Trophoblast cell (in vitro differentiated cells and primary cell): Measurements from ENCODE around the gene KDM4C.
A peak's percentile ranks its signal among the peaks of the same experiment; 100 is the strongest.

Experiments
- DNase-seq, 2 donors: peaks; one replicate each; pipeline ENCODE4 v3.0.0-alpha.2; 2016
- H2AFZ ChIP-seq: 2 replicates; pipeline ENCODE4 v1.6.1; 2013; ENCODE audit warnings: low read length, moderate library complexity, mild to moderate bottlenecking; ENCODE audit not compliant: insufficient read depth, poor library complexity
- H2AK5ac ChIP-seq: 2 replicates; pipeline ENCODE4 v1.6.1; 2013; ENCODE audit warnings: mild to moderate bottlenecking, low read length
- H2BK120ac ChIP-seq: 2 replicates; pipeline ENCODE4 v1.6.1; 2013; ENCODE audit warnings: low read length, mild to moderate bottlenecking, moderate library complexity; ENCODE audit not compliant: insufficient read depth, poor library complexity
- H2BK12ac ChIP-seq: 2 replicates; pipeline ENCODE4 v1.6.1; 2013; ENCODE audit warnings: mild to moderate bottlenecking, low read length, moderate library complexity
- H2BK5ac ChIP-seq: 2 replicates; pipeline ENCODE4 v1.6.1; 2013; ENCODE audit warnings: low read length, low read depth, moderate library complexity, mild to moderate bottlenecking; ENCODE audit not compliant: poor library complexity
- H3K14ac ChIP-seq: 2 replicates; pipeline ENCODE4 v1.6.1; 2013; ENCODE audit warnings: mild to moderate bottlenecking, low read length
- H3K18ac ChIP-seq: 2 replicates; pipeline ENCODE4 v1.6.1; 2013; ENCODE audit warnings: mild to moderate bottlenecking, low read length
- H3K23ac ChIP-seq: 2 replicates; pipeline ENCODE4 v1.6.1; 2013; ENCODE audit warnings: low read length
- H3K27ac ChIP-seq: 2 replicates; pipeline ENCODE4 v1.5.1; 2013; ENCODE audit warnings: low read depth, mild to moderate bottlenecking, inconsistent platforms, low read length, moderate library complexity
- H3K27me3 ChIP-seq: 2 replicates; pipeline ENCODE4 v1.6.1; 2013; ENCODE audit warnings: inconsistent platforms, mild to moderate bottlenecking, low read length, moderate library complexity; ENCODE audit not compliant: insufficient read depth
- H3K36me3 ChIP-seq, 2 experiments: 1 replicate in 1 of 2; 2 replicates in 1 of 2; pipeline ENCODE4 v1.6.1; 2013; ENCODE audit warnings: low read length in 2 of 2, mild to moderate bottlenecking in 2 of 2, moderate library complexity in 1 of 2; ENCODE audit not compliant: insufficient read depth in 2 of 2, control insufficient read depth in 1 of 2
- H3K4ac ChIP-seq: 2 replicates; pipeline ENCODE4 v1.6.1; 2013; ENCODE audit warnings: low read depth, mild to moderate bottlenecking, low read length, moderate library complexity
- H3K4me1 ChIP-seq, 2 experiments: 1 replicate in 1 of 2; 2 replicates in 1 of 2; pipeline ENCODE4 v1.6.1; 2013; ENCODE audit warnings: low read length in 2 of 2, mild to moderate bottlenecking in 2 of 2, moderate library complexity in 1 of 2; ENCODE audit not compliant: insufficient read depth in 2 of 2, control insufficient read depth in 1 of 2
- H3K4me2 ChIP-seq: 2 replicates; pipeline ENCODE4 v1.6.1; 2013; ENCODE audit warnings: inconsistent platforms, mild to moderate bottlenecking, low read length, moderate library complexity
- H3K4me3 ChIP-seq: 2 replicates; pipeline ENCODE4 v1.5.1; 2013; ENCODE audit warnings: mild to moderate bottlenecking, low read depth, low read length, inconsistent platforms
- H3K79me1 ChIP-seq: one replicate; pipeline ENCODE4 v1.6.1; 2013; ENCODE audit warnings: low read length
- H3K79me2 ChIP-seq: 2 replicates; pipeline ENCODE4 v1.6.1; 2013; ENCODE audit warnings: low read length, mild to moderate bottlenecking; ENCODE audit not compliant: control insufficient read depth, insufficient read depth, poor library complexity
- H3K9ac ChIP-seq: 2 replicates; pipeline ENCODE4 v1.6.1; 2013; ENCODE audit warnings: mild to moderate bottlenecking, low read length
- H3K9me3 ChIP-seq: 2 replicates; pipeline ENCODE4 v1.6.1; 2013; ENCODE audit warnings: low read depth, mild to moderate bottlenecking, control low read depth, inconsistent platforms, low read length; ENCODE audit not compliant: insufficient read depth
- H4K12ac ChIP-seq: 2 replicates; pipeline ENCODE4 v1.6.1; 2013; ENCODE audit warnings: low read depth, mild to moderate bottlenecking, low read length, moderate library complexity
- H4K8ac ChIP-seq: 2 replicates; pipeline ENCODE4 v1.6.1; 2013; ENCODE audit warnings: low read depth, mild to moderate bottlenecking, low read length, moderate library complexity
- H4K91ac ChIP-seq: one replicate; pipeline ENCODE4 v1.6.1; 2013; ENCODE audit warnings: low read depth, mild to moderate bottlenecking, low read length, moderate library complexity
- WGBS: extraction: QIAGEN DNeasy Blood & Tissue Kit; methylation state at CpG from one replicate; pipeline ENCODE4 v1.1.7; 2013; ENCODE audit warnings: missing lambda C conversion rate; ENCODE audit not compliant: insufficient read length, insufficient coverage; ENCODE audit errors: extremely low coverage; 5-methylcytosine and 5-hydroxymethylcytosine counted together

Gene KDM4C

DNA sequence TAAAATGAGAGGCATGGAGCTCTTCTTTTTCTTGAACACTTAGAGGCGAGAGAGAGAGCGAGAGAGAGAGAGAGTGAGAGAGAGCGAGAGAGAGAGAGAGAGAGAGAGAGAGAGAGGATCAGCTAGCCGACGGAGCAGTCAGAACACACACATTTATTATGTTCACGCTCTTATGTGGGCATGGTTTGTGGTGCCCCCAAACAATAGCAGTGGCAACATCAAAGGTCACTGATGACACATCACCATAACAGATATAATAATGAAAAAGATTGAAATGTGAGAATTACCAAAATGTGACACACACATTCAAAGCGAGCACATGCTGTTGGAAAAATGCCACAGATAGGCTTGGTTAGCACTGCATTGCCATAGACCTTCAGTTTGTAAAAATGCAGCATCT lies 116.1 kb downstream of the KDM4C start:
- H4K91ac ChIP-seq: no peak overlapping the region
- H3K9ac ChIP-seq: no peak overlapping the region
- H3K79me2 ChIP-seq: no peaks in the 10 kb centered on the region
- H3K36me3 ChIP-seq: no peaks in the 10 kb centered on the region
- no peak for DNase-seq
- H2AFZ ChIP-seq: no peak overlapping the region
- H3K27me3 ChIP-seq: no peaks in the 10 kb centered on the region
- no peak overlapping the region for H2BK120ac ChIP-seq
- H3K4me1 ChIP-seq: peaks cover 4 to 10% of the 10 kb centered on the region in 2 experiments
- H3K4me2 ChIP-seq: no peak overlapping the region
- H4K8ac ChIP-seq: no peak overlapping the region
- no CpG with 5 or more reads among the region's 7 CpGs for WGBS
- H2BK12ac ChIP-seq: no peak overlapping the region
- no peak overlapping the region for H4K12ac ChIP-seq
- no peak overlapping the region for H3K4me3 ChIP-seq
- H2AK5ac ChIP-seq: no peak overlapping the region
- no peaks in the 10 kb centered on the region for H3K9me3 ChIP-seq
- no peak overlapping the region for H2BK5ac ChIP-seq
- peaks cover 3% of the 10 kb centered on the region for H3K79me1 ChIP-seq
- no peak overlapping the region for H3K18ac ChIP-seq
- H3K27ac ChIP-seq: no peak overlapping the region
- no peak overlapping the region for H3K14ac ChIP-seq
- H3K23ac ChIP-seq: no peak overlapping the region
- H3K4ac ChIP-seq: no peak overlapping the region

DNA sequence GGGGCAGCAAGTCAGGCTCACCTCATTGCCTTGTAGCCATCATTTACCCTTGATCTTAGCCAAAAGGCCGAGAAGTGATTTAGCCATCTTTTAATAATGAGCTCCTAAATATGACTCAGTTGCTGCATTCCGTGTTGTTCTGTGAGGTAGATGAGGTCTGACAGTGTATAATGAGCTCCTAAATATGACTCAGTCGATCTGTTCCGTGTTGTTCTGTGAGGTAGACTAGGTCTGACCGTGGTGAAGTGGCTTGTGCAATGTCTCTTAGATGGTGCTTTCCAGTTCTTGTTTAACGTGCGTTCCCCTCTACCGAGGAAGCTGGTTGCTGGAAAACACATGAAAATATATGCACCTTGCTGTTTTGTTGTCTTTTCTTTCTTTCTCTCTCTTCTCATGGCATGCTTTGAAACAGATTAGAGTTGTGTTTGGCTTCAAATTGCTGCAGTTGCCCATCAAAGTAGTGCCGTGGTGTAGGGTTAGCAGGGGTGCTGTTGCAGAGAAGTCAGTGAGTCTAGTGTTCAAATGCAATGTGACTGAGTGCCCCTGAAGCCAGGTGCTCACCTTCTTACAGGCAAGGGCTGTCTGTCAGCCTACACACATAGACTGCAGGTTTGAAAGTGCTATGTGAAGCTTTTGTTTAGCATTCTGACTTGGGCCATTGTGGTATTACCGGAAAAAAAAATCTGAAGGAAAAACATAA lies 118.6 kb downstream of the KDM4C start:
- no peaks in the 10 kb centered on the region for H3K9me3 ChIP-seq
- no peaks in the 10 kb centered on the region for H3K36me3 ChIP-seq
- no peak overlapping the region for H3K27ac ChIP-seq
- H2BK120ac ChIP-seq: no peak overlapping the region
- no peaks in the 10 kb centered on the region for H3K27me3 ChIP-seq
- H3K4me1 ChIP-seq: no peaks in the 10 kb centered on the region
- H4K91ac ChIP-seq: no peak overlapping the region
- WGBS: no CpG with 5 or more reads among the region's 10 CpGs
- H3K79me2 ChIP-seq: no peaks in the 10 kb centered on the region
- H4K8ac ChIP-seq: no peak overlapping the region
- no peak overlapping the region for H2AFZ ChIP-seq
- H4K12ac ChIP-seq: no peak overlapping the region
- H2BK5ac ChIP-seq: no peak overlapping the region
- no peaks in the 10 kb centered on the region for H3K79me1 ChIP-seq
- no peak overlapping the region for H3K4me2 ChIP-seq
- no peak overlapping the region for H3K9ac ChIP-seq
- H3K4me3 ChIP-seq: no peak overlapping the region
- H3K18ac ChIP-seq: no peak overlapping the region
- no peak overlapping the region for H3K23ac ChIP-seq
- H2BK12ac ChIP-seq: no peak overlapping the region
- no peak overlapping the region for H3K14ac ChIP-seq
- peak; percentile 49 to 51 for DNase-seq
- no peak overlapping the region for H3K4ac ChIP-seq
- no peak overlapping the region for H2AK5ac ChIP-seq

DNA sequence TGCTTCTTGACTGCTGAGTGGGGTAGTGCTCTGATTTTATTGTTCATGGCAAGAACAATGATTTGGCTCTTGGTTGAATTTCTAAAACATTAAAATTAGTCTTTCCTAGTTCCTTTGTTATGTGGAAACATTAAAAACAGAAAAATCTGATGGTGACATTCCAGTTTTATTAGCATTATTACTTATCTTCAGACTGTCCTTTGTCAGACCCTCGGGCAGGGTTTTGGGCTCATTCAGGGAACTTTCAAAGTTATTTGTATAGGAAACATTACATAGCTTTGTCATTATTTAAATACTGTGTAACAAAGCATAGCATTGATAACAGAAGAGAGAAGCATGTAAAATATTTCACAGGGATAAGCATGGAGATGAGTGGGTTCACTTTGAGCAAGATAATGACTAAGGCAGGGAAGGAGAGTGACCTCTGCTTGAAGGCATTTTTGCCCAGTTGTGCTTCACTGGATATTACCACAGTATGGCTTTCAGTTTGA lies 119.9 kb downstream of the KDM4C start:
- Histone ChIP-seq H3K4me1 (no peaks in the 10 kb centered on the region), H4K12ac (no peak overlapping the region), H4K91ac (no peak overlapping the region), H2BK12ac (no peak overlapping the region), H3K27me3 (no peaks in the 10 kb centered on the region), H3K79me2 (no peaks in the 10 kb centered on the region), H3K4ac (no peak overlapping the region), H2AK5ac (no peak overlapping the region), H3K4me3 (no peak overlapping the region), H3K4me2 (no peak overlapping the region), H3K27ac (no peak overlapping the region), H3K36me3 (no peaks in the 10 kb centered on the region), H2BK5ac (no peak overlapping the region), H4K8ac (no peak overlapping the region), H3K14ac (no peak overlapping the region), H3K23ac (no peak overlapping the region), H3K9ac (no peak overlapping the region), H3K79me1 (no peaks in the 10 kb centered on the region), H3K9me3 (no peaks in the 10 kb centered on the region), H2BK120ac (no peak overlapping the region), H2AFZ (no peak overlapping the region), H3K18ac (no peak overlapping the region)
- DNase-seq: peak; percentile 79 to 94
- WGBS: no CpG with 5 or more reads among the region's 1 CpG

DNA sequence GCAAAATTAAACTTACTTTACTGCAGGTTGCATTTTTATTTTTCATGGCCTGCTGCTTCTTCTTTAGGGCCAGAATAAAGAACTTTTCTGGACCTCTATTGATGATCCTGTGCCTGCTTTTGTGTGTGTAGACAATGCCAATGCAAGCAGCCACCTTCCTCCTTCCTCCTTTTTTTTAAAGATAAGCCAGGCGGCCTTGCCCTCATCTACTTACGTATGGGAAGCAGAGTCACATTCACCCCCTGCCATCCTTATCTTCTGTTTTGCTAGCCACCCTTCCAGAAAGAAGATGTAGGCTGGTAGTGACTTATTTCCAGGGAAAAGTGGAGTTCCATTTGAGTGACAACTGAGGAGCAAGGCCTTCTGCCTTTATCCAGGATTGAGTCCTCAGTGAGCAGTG lies 122.9 kb downstream of the KDM4C start:
- H3K4me3 ChIP-seq: no peak overlapping the region
- DNase-seq: no peak

More for the DNA sequence above, 122.9 kb downstream of the KDM4C start:
- Histone ChIP-seq H3K79me1 (no peaks in the 10 kb centered on the region), H3K79me2 (no peaks in the 10 kb centered on the region), H2AFZ (no peak overlapping the region), H3K18ac (no peak overlapping the region), H3K27me3 (no peaks in the 10 kb centered on the region), H2BK5ac (no peak overlapping the region), H4K12ac (no peak overlapping the region), H3K9me3 (no peaks in the 10 kb centered on the region), H3K14ac (no peak overlapping the region), H2BK120ac (no peak overlapping the region), H3K9ac (no peak overlapping the region), H4K91ac (no peak overlapping the region), H3K4me2 (no peak overlapping the region), H4K8ac (no peak overlapping the region), H2AK5ac (no peak overlapping the region), H3K23ac (no peak overlapping the region), H3K36me3 (no peaks in the 10 kb centered on the region), H2BK12ac (no peak overlapping the region), H3K4me1 (no peaks in the 10 kb centered on the region), H3K27ac (no peak overlapping the region), H3K4ac (no peak overlapping the region)
- WGBS: no CpG with 5 or more reads among the region's 2 CpGs
